Liver (tissue), 9 donors: Measurements from ENCODE around the gene EPB41L4A. TPM values are rescaled to one million over a fixed set of nuclear protein-coding genes. Genes with fewer than 3 reads are reported as not detected.

Source experiments
- DNase-seq: peaks from one replicate; pipeline ENCODE4 v3.0.0-alpha.2; 2017; ENCODE audit warnings: low spot score
- H3K27ac ChIP-seq, 2 donors: one replicate each; pipeline ENCODE4 v1.7.0; 2013; ENCODE audit warnings: inconsistent platforms in 2 of 2, low read length in 2 of 2, control low read depth in 1 of 2, low read depth in 1 of 2, mild to moderate bottlenecking in 1 of 2
- H3K27me3 ChIP-seq, 4 donors: one replicate each; pipeline versions ENCODE4 v1.6.1 to v1.7.0; 2013; ENCODE audit warnings: low read length in 3 of 4, inconsistent platforms in 1 of 4, mild to moderate bottlenecking in 1 of 4, moderate library complexity in 1 of 4; ENCODE audit not compliant: control insufficient read depth in 4 of 4, insufficient read depth in 4 of 4
- H3K36me3 ChIP-seq, 4 donors: one replicate each; pipeline versions ENCODE4 v1.6.1 to v1.7.0; 2013; ENCODE audit warnings: low read length in 3 of 4, mild to moderate bottlenecking in 3 of 4, low read depth in 1 of 4, moderate library complexity in 1 of 4; ENCODE audit not compliant: control insufficient read depth in 4 of 4, insufficient read depth in 3 of 4
- H3K4me1 ChIP-seq, 4 donors: one replicate each; pipeline versions ENCODE4 v1.6.1 to v1.7.0; 2013; ENCODE audit warnings: low read length in 3 of 4, mild to moderate bottlenecking in 3 of 4, moderate library complexity in 1 of 4; ENCODE audit not compliant: control insufficient read depth in 4 of 4, insufficient read depth in 4 of 4
- H3K4me3 ChIP-seq, 3 donors: one replicate each; pipeline versions ENCODE4 v1.6.1 to v1.7.0; 2013; ENCODE audit warnings: low read length in 3 of 3, control low read depth in 1 of 3, low read depth in 1 of 3, mild to moderate bottlenecking in 1 of 3
- H3K9ac ChIP-seq, 2 donors: one replicate each; pipeline ENCODE4 v1.7.0; 2013; ENCODE audit warnings: low read length in 2 of 2, mild to moderate bottlenecking in 2 of 2, moderate library complexity in 2 of 2, control low read depth in 1 of 2, low read depth in 1 of 2
- H3K9me3 ChIP-seq, 4 donors: one replicate each; pipeline versions ENCODE4 v1.6.1 to v1.7.0; 2013; ENCODE audit warnings: low read length in 3 of 4; ENCODE audit not compliant: control insufficient read depth in 4 of 4
- ATF3 ChIP-seq: IDR thresholded peaks from 2 replicates; pipeline ENCODE4 v1.6.1; 2016; ENCODE audit warnings: antibody characterized with exemption
- CTCF ChIP-seq: fragments of 150-350 bp; IDR thresholded peaks from 2 replicates; pipeline ENCODE4 v1.5.1; 2017; ENCODE audit warnings: improper control_type of control experiment, low read depth, low read length; ENCODE audit not compliant: missing input control
- EGR1 ChIP-seq, 2 donors: IDR thresholded peaks; 2 replicates each; pipeline ENCODE4 v1.6.1; 2016 to 2018; ENCODE audit warnings: antibody characterized with exemption in 2 of 2, low read depth in 2 of 2
- FOXA1 ChIP-seq: IDR thresholded peaks from 2 replicates; pipeline ENCODE4 v1.6.1; 2016; ENCODE audit warnings: antibody characterized with exemption
- FOXA2 ChIP-seq: IDR thresholded peaks from 2 replicates; pipeline ENCODE4 v1.6.1; 2016; ENCODE audit warnings: antibody characterized with exemption
- GABPA ChIP-seq, 2 donors: IDR thresholded peaks in 1 of 2; conservative IDR thresholded peaks in 1 of 2; 2 replicates each; pipeline ENCODE4 v1.6.1; 2016; ENCODE audit warnings: antibody characterized with exemption in 2 of 2, mild to moderate bottlenecking in 1 of 2, moderate library complexity in 1 of 2
- HNF4A ChIP-seq, 2 donors: conservative IDR thresholded peaks; 2 replicates each; pipeline ENCODE4 v1.6.1; 2016; ENCODE audit warnings: antibody characterized with exemption in 2 of 2, mild to moderate bottlenecking in 2 of 2
- HNF4G ChIP-seq: IDR thresholded peaks from 2 replicates; pipeline ENCODE4 v1.6.1; 2016; ENCODE audit warnings: antibody characterized with exemption
- JUND ChIP-seq, 2 donors: IDR thresholded peaks; 2 replicates each; pipeline ENCODE4 v1.6.1; 2016; ENCODE audit warnings: antibody characterized with exemption in 2 of 2
- MAX ChIP-seq: IDR thresholded peaks from 2 replicates; pipeline ENCODE4 v1.6.1; 2016; ENCODE audit warnings: antibody characterized with exemption
- NR2F2 ChIP-seq: IDR thresholded peaks from 2 replicates; pipeline ENCODE4 v1.6.1; 2016; ENCODE audit warnings: antibody characterized with exemption
- RAD21 ChIP-seq, 2 donors: IDR thresholded peaks; 2 replicates each; pipeline ENCODE4 v1.6.1; 2016; ENCODE audit warnings: antibody characterized with exemption in 2 of 2, mild to moderate bottlenecking in 2 of 2
- REST ChIP-seq: IDR thresholded peaks from 2 replicates; pipeline ENCODE4 v1.6.1; 2016; ENCODE audit warnings: antibody characterized with exemption, mild to moderate bottlenecking
- RXRA ChIP-seq, 2 donors: IDR thresholded peaks; 2 replicates each; pipeline ENCODE4 v1.6.1; 2017 to 2018; ENCODE audit warnings: antibody characterized with exemption in 2 of 2, mild to moderate bottlenecking in 1 of 2
- SP1 ChIP-seq: IDR thresholded peaks from 2 replicates; pipeline ENCODE4 v1.6.1; 2018; ENCODE audit warnings: antibody characterized with exemption, mild to moderate bottlenecking
- TAF1 ChIP-seq: conservative IDR thresholded peaks from 2 replicates; pipeline ENCODE4 v1.6.1; 2016; ENCODE audit warnings: antibody characterized with exemption, mild to moderate bottlenecking
- YY1 ChIP-seq: IDR thresholded peaks from 2 replicates; pipeline ENCODE4 v1.6.1; 2016; ENCODE audit warnings: antibody characterized with exemption, mild to moderate bottlenecking
- ZBTB33 ChIP-seq: IDR thresholded peaks from 2 replicates; pipeline ENCODE4 v1.6.1; 2016; ENCODE audit warnings: antibody characterized with exemption
- WGBS: extraction: QIAGEN DNeasy Blood & Tissue Kit; methylation state at CpG from one replicate; pipeline ENCODE4 v1.1.7; 2013; 5-methylcytosine and 5-hydroxymethylcytosine counted together
- polyA plus RNA-seq, 2 donors: library from polyadenylated mRNA; stranded (reverse) in 1 of 2; unstranded in 1 of 2; fragments of 200-250 nt in 1 of 2; fragments of >200 nt in 1 of 2; fragmentation: Nextera tagmentation in 1 of 2; extraction: Ambion mirVana in 1 of 2; gene quantifications; one replicate each; pipeline versions ENCODE4 v1.2.1 to v1.2.3, GENCODE V29; 2013 to 2015
- total RNA-seq, 2 donors: library from RNA; depleted of rRNA; stranded (reverse); fragments of >200 nt; gene quantifications; one replicate each; pipeline ENCODE4 v1.2.3, GENCODE V29; 2014
- donor health status: healthy.
- donor health status: healthy.
- donor health status: healthy.
- donor health status: healthy.
- donor health status: healthy.

EPB41L4A gene
- total and polyA plus RNA-seq, 4 donors = 1.1 to 8.0 (median 3.9) TPM

GRCh38 chr5:112250551-112250950 lies 168.5 kb downstream of the EPB41L4A start:
- no peak for DNase-seq
- 73% methylated on average over 2 of the region's 2 CpGs for WGBS
- Histone ChIP-seq H3K27ac (no peak overlapping the region), H3K4me3 (no peak overlapping the region), H3K9me3 (no peaks in the 10 kb centered on the region), H3K27me3 (no peaks in the 10 kb centered on the region), H3K4me1 (no peaks in the 10 kb centered on the region), H3K36me3 (no peaks in the 10 kb centered on the region), H3K9ac (no peak overlapping the region)
- TF ChIP-seq EGR1 (IDR thresholded peaks at IDR 0.05; ENCODE audit: low read depth in 2 of 2) (no peak), CTCF (no peak), RXRA (IDR thresholded peaks at IDR 0.05) (no peak), NR2F2 (no peak), ZBTB33 (no peak), JUND (IDR thresholded peaks at IDR 0.05) (no peak), YY1 (no peak), ATF3 (no peak), FOXA2 (no peak), FOXA1 (no peak), SP1 (no peak), HNF4A (conservative IDR thresholded peaks at IDR 0.05) (no peak), HNF4G (no peak), MAX (no peak), TAF1 (no peak)

GRCh38 chr5:112248623-112249022 lies 170.5 kb downstream of the EPB41L4A start:
- Histone ChIP-seq H3K27ac (no peak overlapping the region), H3K36me3 (no peaks in the 10 kb centered on the region), H3K9ac (no peak overlapping the region), H3K4me3 (no peak overlapping the region), H3K27me3 (no peaks in the 10 kb centered on the region), H3K9me3 (no peaks in the 10 kb centered on the region), H3K4me1 (no peaks in the 10 kb centered on the region)
- 84% methylated on average over 2 of the region's 2 CpGs for WGBS
- no peak for TF ChIP-seq CTCF
- no peak for TF ChIP-seq RAD21 (IDR thresholded peaks at IDR 0.05)
- no peak for TF ChIP-seq EGR1 (IDR thresholded peaks at IDR 0.05; ENCODE audit: low read depth in 2 of 2)
- TF ChIP-seq REST = no peak
- no peak for TF ChIP-seq FOXA1
- no peak for TF ChIP-seq GABPA (IDR thresholded peaks at IDR 0.05 in 1 of 2, conservative IDR thresholded peaks at IDR 0.05 in 1 of 2)
- TF ChIP-seq HNF4G = no peak
- no peak for TF ChIP-seq FOXA2
- no peak for TF ChIP-seq JUND (IDR thresholded peaks at IDR 0.05)
- TF ChIP-seq NR2F2 = no peak
- TF ChIP-seq HNF4A (conservative IDR thresholded peaks at IDR 0.05) = no peak
- no peak for TF ChIP-seq ZBTB33
- TF ChIP-seq MAX = no peak
- TF ChIP-seq YY1 = no peak
- no peak for DNase-seq
